Dermis lymphatic vessel endothelial cell (primary cell): ENCODE data around the gene TMEM169. TPM values are rescaled to one million over a fixed set of nuclear protein-coding genes. Genes with fewer than 3 reads are reported as not detected.

Experiments used
- total RNA-seq: library from RNA; depleted of rRNA; stranded (reverse); fragments of >200 nt; gene quantifications from 2 replicates; pipeline ENCODE4 v1.2.1, GENCODE V29; 2014

TMEM169 gene, protein sequence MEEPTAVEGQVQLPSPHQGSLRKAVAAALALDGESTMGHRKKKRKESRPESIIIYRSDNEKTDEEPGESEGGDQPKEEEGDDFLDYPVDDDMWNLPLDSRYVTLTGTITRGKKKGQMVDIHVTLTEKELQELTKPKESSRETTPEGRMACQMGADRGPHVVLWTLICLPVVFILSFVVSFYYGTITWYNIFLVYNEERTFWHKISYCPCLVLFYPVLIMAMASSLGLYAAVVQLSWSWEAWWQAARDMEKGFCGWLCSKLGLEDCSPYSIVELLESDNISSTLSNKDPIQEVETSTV
- total RNA-seq: 0.17 and 0.22 TPM in 2 replicates

DNA sequence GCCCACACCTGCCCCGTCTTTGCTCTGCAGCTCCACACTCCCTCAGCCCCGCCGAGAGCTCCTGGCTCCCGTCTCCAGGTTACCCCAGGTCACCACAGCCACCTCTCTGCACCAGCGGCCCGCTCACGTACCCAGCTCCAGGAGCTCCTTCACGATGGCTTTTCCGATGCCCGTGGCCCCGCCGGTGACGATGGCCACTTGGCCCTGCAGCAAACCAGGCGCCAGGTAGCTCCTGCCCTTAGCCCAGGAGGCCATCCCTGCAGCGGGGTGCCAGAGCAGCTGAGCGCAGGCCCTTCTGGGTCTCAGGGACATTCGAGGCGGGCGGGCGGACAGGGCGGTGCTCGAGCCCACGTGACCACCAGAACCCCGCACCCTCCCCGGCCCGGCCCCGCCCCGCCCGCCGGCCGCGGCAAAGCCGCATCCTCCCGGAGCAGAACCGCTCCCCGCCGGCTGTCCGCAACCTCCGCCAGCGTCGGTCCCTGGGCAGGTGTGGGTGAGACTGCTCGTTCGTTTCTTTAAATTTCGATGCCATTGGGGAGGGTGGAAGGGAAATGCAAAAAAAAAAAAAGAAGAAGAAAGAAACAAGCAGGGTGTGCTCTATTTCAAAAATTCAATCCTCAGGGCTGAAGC is at the start of gene TMEM169, which contains the start of gene PECR:
Gene TMEM169 (plus strand): TSS at position 433 of the 630 bp plus-strand sequence. CDS start 14,045 bp downstream, outside the sequence.
Gene PECR (minus strand): TSS at position 323 of the 630 bp plus-strand sequence. CDS start 68 bp downstream, at position 255.

GRCh38 chr2:216108967-216109921 is 27.5 kb downstream of the TMEM169 start, which contains the start of gene XRCC5:
XRCC5 (plus strand) TSS chr2:216109348; CDS start chr2:216109437, 89 bp downstream.

Other genes starting within 250 kb of the TMEM169 start
- 1.1 TPM in 2 replicates for gene MREG, start 68.4 kb upstream of the TMEM169 start, total RNA-seq
- 5.0 and 12.6 TPM in 2 replicates for gene PECR, start 110 bp upstream of the TMEM169 start, total RNA-seq
- gene XRCC5, start 27.4 kb downstream of the TMEM169 start, total RNA-seq: 161 and 237 TPM in 2 replicates